Thyroid gland (tissue), 4 donors: Measurements from ENCODE around the gene NPAS2.

Experiments
- POLR2A ChIP-seq, 2 donors: fragments of 450-650 bp; IDR thresholded peaks; one replicate each; pipeline ENCODE4 v1.6.1; 2017; ENCODE audit warnings: antibody characterized with exemption in 2 of 2, mild to moderate bottlenecking in 2 of 2, moderate library complexity in 1 of 2
- TF ChIP-seq, protein P1 (sequence below), 6 experiments: fragments of 200-600 bp in 3 of 6; fragments of 450-650 bp in 3 of 6; sonication (generic) in 3 of 6; IDR thresholded peaks; one replicate each; pipeline ENCODE4 v1.5.1; 2016 to 2019; ENCODE audit warnings: antibody characterized with exemption in 6 of 6, mild to moderate bottlenecking in 2 of 6, inconsistent platforms in 1 of 6, moderate library complexity in 1 of 6

DNA sequence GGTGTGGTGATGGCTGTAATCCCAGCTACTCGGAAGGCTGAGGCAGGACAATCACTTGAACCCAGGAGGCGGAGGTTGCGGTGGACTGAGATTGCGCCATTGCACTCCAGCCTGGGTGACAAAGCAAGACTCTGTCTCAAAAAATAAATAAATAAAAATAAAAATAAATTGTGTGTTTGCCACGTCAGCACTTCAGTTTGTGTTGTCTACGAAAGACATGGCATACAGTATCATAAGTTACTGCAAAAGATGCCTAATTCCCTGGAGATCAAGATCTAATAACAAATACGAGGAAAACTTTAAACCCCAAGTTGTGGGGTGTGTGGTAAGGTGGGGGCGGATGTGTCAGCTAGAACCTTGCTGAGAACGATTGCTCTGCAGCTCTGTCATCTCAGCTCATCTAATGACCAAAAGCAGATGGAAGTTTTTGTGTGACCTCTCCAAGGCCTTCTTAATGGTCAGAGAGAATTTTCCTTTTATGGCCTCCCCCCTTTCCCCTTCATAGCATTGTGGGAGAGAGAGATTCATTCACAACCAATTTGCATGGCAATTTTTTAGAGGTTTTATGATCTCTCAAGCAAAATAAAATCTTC, 11.3 kb downstream of the NPAS2 start:
- TF ChIP-seq, protein P1, sequence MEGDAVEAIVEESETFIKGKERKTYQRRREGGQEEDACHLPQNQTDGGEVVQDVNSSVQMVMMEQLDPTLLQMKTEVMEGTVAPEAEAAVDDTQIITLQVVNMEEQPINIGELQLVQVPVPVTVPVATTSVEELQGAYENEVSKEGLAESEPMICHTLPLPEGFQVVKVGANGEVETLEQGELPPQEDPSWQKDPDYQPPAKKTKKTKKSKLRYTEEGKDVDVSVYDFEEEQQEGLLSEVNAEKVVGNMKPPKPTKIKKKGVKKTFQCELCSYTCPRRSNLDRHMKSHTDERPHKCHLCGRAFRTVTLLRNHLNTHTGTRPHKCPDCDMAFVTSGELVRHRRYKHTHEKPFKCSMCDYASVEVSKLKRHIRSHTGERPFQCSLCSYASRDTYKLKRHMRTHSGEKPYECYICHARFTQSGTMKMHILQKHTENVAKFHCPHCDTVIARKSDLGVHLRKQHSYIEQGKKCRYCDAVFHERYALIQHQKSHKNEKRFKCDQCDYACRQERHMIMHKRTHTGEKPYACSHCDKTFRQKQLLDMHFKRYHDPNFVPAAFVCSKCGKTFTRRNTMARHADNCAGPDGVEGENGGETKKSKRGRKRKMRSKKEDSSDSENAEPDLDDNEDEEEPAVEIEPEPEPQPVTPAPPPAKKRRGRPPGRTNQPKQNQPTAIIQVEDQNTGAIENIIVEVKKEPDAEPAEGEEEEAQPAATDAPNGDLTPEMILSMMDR (IDR thresholded peaks at IDR 0.05) = no peak
- no peak for TF ChIP-seq POLR2A (IDR thresholded peaks at IDR 0.05)
